HG03139 (cell line): ENCODE measurements around the gene SNRPD2.
"Not testable (repeated sequence)": the region's sequence is repeated elsewhere in the genome, so short reads cannot be mapped to it uniquely, and the experiment has no call there.

Experiments used
- ATAC-seq: cut with Tn5 transposase; IDR thresholded peaks from one replicate; pipeline ENCODE4 v1.9.1; 2021; ENCODE audit not compliant: unreplicated experiment

SNRPD2 gene

GRCh38 chr19:45705115-45705514, 13.4 kb upstream of the SNRPD2 start:
- ATAC-seq = no peak

DNA sequence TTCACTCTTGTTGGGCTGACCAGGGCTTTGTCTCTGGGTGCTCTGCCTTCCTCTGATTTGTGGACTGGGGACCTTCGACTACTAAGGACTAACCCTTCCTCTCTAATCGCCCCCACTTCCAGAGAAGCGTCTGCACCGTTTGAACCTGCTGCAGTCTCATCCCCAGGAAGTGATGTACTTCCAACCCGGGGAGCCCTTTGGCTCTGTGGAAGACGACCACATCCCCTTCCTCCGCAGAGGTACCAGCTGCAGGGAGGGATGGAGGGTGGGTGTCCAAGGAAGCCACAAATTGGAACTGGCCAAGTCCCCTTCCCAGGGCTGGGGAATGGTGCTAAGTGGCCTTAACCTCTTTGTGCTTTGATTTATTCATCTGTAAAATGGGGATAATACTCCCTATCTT, 9.9 kb upstream of the SNRPD2 start:
- no peak for ATAC-seq

- ATAC-seq = no peak
These were observed 1.5 kb upstream of the SNRPD2 start for GRCh38 chr19:45693106-45693788.

GRCh38 chr19:45692187-45693105, 693 bp upstream of the SNRPD2 start, which contains the start of gene QPCTL:
QPCTL (plus strand) TSS chr19:45692666; CDS start chr19:45692704, 38 bp downstream.
- ATAC-seq = peak; percentile 77

GRCh38 chr19:45687599-45687998, 4.2 kb downstream of the SNRPD2 start:
- ATAC-seq = no peak

DNA sequence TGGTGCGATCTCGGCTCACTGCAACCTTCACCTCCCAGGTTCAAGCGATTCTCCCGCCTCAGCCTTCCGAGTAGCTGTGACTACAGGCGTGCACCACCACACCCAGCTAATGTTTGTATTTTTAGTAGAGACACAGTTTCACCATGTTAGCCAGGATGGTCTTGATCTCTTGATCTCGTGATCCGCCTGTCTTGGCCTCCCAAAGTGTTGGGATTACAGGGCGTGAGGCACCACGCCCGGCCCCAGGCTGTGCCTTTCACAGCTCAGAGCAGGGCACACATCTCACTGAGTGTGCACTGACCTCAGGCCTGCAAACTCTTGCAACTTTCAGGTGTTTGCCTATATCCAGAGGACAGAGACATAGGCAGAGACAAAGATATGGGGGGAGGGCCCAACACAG, 6.7 kb downstream of the SNRPD2 start:
- not testable (repeated sequence) for ATAC-seq

DNA sequence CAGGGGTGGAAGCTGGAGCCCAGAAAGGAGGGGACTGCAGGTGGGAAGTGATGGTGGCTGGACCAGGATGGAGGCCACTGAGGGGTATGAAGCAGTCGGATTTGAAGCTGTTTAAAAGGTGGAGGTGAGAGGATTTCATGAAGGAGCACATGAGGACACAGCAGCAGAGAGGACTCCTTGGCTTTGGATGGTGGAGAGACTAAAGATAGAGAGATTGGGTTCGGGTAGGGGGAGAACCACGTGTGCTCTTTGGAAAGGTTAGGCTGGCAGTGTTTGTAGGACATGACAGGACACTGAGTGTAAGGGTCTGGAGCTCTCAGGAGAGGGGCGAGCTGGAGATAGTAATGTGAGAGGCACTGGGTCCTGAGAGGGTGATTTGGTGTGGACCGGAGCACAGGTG, 8.8 kb downstream of the SNRPD2 start:
- no peak for ATAC-seq

DNA sequence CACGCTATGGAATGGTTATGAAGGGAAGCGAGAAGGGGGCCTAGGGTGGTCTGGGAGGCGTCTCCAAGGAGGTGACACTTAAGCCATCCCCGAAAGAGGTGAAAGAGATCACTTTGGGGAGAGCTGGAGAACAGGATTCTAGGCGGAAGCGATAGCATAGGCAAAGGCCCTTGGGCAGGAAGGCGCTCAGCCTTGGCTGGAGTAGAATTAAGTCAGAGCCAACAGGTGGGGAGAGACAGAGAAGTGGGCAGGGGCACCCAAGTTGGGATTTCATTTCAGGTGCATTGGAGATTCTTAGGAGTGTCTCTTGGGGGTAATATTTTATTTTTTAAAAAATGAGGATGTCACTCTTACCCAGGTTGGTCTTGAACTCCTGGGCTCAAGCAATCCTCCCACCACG, 9.6 kb downstream of the SNRPD2 start:
- no peak for ATAC-seq

DNA sequence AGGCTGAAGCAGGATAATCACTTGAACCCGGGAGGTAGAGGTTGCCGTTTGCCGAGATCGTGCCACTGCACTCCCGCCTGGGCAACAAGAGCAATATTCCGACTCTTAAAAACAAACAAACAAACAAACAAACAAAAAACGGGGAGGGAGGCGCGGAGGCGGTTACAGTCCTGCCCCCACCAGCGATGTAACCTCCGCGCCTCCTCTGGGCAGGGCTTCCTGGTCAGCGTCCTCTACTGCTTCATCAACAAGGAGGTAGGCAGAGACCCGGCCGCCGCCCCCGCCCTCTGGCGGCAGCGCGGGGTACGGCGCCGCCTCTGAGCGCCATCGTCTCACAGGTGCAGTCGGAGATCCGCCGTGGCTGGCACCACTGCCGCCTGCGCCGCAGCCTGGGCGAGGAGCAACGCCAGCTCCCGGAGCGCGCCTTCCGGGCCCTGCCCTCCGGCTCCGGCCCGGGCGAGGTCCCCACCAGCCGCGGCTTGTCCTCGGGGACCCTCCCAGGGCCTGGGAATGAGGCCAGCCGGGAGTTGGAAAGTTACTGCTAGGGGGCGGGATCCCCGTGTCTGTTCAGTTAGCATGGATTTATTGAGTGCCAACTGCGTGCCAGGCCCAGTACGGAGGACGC, 10.2 kb downstream of the SNRPD2 start:
- ATAC-seq = no peak

- peak; percentile 50 for ATAC-seq
These were observed 14.2 kb downstream of the SNRPD2 start for GRCh38 chr19:45677351-45678230.

- no peak for ATAC-seq
These were observed 14.9 kb downstream of the SNRPD2 start for GRCh38 chr19:45676851-45677263.

DNA sequence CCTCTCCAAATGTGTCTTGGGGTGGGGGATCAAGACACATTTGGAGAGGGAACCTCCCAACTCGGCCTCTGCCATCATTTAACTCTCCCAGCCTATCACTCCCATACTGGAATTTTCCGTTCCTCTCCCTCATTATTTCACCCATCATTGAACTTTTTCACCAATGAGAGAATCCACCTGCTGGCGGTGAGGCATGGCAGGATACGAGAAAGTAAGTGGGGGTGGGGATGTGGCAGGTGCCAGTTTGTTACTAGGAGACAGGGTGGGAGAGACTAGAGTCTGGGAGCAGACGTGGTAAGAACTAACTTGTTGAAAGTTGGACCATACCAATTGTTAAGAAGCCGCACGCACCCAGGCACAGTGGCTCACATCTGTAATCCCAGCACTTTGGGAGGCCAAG, 16.8 kb downstream of the SNRPD2 start:
- no peak for ATAC-seq

GRCh38 chr19:45670670-45671453, 20.9 kb downstream of the SNRPD2 start:
- ATAC-seq = peak; percentile 64

DNA sequence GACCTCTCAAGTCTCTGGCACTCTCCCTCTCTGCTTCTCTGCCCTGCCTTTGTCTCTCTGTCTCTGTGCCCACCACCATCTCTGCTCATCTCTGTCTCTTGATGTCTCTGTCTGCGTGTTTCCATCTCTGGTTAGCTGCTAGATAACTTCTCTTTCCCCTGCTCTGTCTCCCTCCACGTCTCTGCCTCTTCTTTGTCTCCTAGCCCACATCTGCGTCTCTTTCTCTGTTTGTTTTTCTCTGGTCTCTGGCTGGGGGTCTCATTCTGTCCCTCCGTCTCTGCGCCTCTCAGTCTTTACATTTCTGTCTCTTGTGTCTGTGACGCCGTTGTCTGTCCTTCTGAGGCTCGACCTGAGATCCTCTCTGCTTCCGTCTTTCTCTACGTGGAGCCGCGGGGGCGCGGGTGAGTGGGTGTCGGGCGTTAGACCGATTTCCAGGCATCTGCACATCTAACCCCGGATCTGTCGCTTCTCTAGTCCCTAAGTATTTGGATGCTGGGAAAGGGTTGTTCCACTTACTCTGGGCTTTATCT, 23.3 kb downstream of the SNRPD2 start:
- ATAC-seq = no peak

- ATAC-seq = no peak
These were observed 24.0 kb downstream of the SNRPD2 start, which contains the start of gene GIPR for GRCh38 chr19:45667620-45668341. GIPR (plus strand) TSS chr19:45668221; CDS start chr19:45669521, 1,300 bp downstream.

GRCh38 chr19:45664575-45664974, 27.2 kb downstream of the SNRPD2 start:
- no peak for ATAC-seq

- ATAC-seq = no peak
These were observed 28.0 kb downstream of the SNRPD2 start for GRCh38 chr19:45663800-45664199.

GRCh38 chr19:45660636-45661035, 31.1 kb downstream of the SNRPD2 start:
- ATAC-seq = no peak
